Ovary (tissue), 3 donors: ENCODE data around the gene FAM222A.

ENCODE experiments used
- EP300 ChIP-seq: sonication (generic); formaldehyde crosslinking; IDR thresholded peaks from one replicate; pipeline ENCODE4 v1.6.1; 2017; ENCODE audit warnings: antibody characterized with exemption
- POLR2A ChIP-seq: fragments of 450-650 bp; IDR thresholded peaks from one replicate; pipeline ENCODE4 v1.6.1; 2017; ENCODE audit warnings: antibody characterized with exemption, mild to moderate bottlenecking, moderate library complexity
- TF ChIP-seq, protein P1 (sequence below), 3 donors: fragments of 450-650 bp in 2 of 3; fragments of 200-600 bp in 1 of 3; IDR thresholded peaks; one replicate each; pipeline versions ENCODE4 v1.5.1 to v1.8.0; 2016 to 2022; ENCODE audit warnings: antibody characterized with exemption in 3 of 3, mild to moderate bottlenecking in 1 of 3
- donor health status: DM: no; HTN: no; CAD: no.

DNA sequence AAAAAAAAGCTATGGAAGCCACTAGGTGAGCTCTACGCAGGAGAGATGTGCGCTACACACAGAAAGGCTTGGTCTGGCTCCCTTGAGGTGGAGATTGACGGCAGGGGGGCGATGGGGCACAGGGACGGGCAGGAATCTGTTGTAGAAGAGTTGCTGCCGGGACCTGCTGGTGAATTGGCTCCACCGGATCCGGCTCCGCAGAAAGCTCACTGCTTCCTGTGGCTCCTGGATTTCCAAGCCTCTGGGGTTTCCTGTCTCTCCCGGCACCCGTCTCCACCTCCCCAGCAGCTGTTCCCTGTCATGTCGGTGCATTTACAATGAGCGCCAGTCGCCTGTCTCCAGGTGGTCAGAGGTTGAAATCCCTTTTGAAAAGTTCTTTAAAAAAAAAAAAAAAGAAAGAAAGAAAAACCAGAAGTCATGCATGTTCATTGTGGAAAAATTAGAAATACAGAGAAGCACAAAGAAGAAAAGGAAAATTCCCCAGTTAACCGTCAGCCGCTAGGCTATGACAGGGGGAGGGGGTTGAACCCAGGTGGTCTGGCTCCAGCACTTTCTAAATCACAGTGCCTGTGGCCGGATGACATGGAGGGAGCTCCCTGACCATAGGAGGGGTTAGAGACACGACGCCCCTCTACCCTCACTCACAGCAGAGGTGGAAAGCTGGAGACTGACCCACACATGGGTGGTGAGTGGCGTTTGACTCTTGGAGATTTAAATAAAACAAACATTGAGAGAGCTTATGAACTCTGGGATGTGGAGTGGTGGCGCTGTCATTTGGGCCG lies 20.8 kb downstream of the FAM222A start:
- TF ChIP-seq EP300 (no peak), POLR2A (no peak)
- TF ChIP-seq, protein P1, sequence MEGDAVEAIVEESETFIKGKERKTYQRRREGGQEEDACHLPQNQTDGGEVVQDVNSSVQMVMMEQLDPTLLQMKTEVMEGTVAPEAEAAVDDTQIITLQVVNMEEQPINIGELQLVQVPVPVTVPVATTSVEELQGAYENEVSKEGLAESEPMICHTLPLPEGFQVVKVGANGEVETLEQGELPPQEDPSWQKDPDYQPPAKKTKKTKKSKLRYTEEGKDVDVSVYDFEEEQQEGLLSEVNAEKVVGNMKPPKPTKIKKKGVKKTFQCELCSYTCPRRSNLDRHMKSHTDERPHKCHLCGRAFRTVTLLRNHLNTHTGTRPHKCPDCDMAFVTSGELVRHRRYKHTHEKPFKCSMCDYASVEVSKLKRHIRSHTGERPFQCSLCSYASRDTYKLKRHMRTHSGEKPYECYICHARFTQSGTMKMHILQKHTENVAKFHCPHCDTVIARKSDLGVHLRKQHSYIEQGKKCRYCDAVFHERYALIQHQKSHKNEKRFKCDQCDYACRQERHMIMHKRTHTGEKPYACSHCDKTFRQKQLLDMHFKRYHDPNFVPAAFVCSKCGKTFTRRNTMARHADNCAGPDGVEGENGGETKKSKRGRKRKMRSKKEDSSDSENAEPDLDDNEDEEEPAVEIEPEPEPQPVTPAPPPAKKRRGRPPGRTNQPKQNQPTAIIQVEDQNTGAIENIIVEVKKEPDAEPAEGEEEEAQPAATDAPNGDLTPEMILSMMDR (IDR thresholded peaks at IDR 0.05) = no peak
